Sciatic nerve (tissue), 2 donors: Measurements from ENCODE around the gene ATP5PO. TPM values are rescaled to one million over a fixed set of nuclear protein-coding genes. Genes with fewer than 3 reads are reported as not detected.
"Not testable (repeated sequence)": the region's sequence is repeated elsewhere in the genome, so short reads cannot be mapped to it uniquely, and the experiment has no call there.

ENCODE experiments used
- ATAC-seq: fragments of 200-7000 bp; cut with Tn5 transposase; one replicate; pipeline ENCODE4 v1.9.1; 2020; ENCODE audit warnings: mild to moderate bottlenecking, moderate library complexity
- DNase-seq: peaks from one replicate; pipeline ENCODE4 v3.0.0-alpha.2; 2020; ENCODE audit warnings: low spot score
- intact Hi-C: fragments of 100-400 bp; cut with DNase I; formaldehyde crosslinking; loops from one replicate; pipeline ENCODE4 v1.14.2; 2022
- total RNA-seq: library from RNA; stranded (reverse); fragmentation: NEBNext Ultra II Directional; extraction: Animal tissue kit (Norgen Biotek cat#: 25700); gene quantifications from one replicate; pipeline ENCODE4 v1.2.1, GENCODE V29; 2021
- donor health status: DM: no; HTN: no; CAD: no.
- donor health status: DM: no; HTN: no; CAD: no.

ATP5PO gene
- total RNA-seq, 1 donor from 2014 or later = 112 TPM

DNA sequence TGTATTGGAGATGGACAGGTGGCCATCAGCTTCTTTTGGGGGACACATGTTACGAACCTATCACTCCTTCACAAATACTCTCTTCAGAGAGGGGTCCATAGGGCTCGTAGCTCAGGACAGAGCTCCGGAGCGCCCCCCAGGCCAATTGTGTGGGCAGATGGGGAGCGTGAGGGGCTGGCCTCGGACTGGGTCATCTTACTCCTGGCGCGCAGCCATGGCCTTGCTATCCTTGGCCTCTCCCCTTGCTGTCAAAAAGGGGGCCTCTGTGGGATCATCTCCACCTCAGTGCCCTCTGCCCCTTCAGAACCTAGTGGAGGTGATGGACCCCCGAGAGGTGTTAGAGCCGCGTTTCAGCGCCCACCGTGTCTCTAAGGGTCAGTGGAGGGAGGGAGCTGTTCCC lies 35.0 kb downstream of the ATP5PO start:
- no peak for DNase-seq
- no peak for ATAC-seq

DNA sequence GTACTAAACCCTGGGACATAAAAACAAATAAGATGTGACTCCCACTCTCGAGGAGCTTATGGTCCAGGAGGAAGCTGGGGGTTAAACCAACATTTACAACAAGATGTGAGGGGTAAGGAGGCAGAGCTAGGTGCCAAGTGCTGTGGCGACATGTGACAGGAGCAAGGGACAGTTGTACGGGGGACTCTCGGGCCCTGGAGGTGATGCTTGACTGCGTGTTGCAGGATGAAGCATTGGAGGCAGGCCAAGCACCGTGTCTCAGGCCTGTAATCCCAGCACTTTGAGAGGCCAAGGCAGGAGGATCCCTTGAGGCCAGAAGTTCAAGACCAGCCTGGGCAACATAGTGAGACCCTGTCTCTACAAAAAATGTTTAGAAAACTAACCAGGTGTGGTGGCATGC lies 36.8 kb downstream of the ATP5PO start:
- no peak for DNase-seq

More for the DNA sequence above, 35.0 kb downstream of the ATP5PO start:
- intact Hi-C loops = no loop called here

DNA sequence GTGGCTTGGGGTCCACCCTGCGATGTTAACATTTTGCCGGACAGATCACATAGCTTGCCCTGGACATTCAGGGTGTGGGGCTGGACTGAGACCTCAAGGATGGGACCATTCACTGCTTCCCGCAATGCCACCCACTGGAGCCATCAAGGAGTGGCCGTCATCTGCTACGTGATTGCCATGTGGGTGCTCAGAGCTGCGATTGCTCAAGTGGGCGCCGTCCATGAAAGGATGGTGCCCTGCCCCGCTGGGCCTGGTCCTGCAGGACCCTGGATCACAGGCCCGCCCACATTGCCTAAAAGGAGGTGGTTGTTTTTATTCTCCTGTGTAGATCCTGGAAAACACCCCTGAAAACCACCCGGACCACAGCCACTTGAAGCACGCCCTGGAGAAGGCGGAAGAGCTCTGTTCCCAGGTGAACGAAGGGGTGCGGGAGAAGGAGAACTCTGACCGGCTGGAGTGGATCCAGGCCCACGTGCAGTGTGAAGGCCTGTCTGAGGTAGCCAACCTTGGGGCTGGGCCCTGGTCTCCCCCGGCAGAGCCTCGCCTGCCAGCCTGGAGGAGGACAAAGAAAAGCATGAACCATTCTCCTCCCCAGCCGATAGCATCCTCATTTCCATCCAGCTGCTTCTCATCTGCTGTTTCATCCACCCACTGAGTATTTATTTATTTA lies 40.4 kb downstream of the ATP5PO start:
- DNase-seq (no peak), ATAC-seq (no peak)
- intact Hi-C loops = no loop called here

More for the DNA sequence above, 36.8 kb downstream of the ATP5PO start:
- ATAC-seq = no peak
- intact Hi-C loops = no loop called here

DNA sequence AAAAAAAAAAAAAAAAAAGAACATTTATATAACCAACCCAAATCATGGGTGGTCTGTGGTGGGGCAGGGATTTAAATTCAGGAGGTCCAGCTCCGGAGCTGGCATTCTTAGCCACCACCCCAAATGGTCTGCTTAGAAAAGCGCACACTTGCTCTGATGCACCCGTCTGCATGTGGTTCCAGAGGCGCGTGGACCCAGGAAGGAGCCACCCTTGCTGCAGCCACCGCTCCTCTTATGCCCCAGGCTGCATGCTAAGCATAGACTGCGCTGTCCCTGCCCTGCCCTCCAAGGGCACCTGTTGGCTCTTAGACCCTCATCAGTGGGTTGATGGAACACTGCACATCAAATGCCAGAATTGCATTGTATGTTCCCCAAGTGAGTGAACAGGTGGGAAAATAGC lies 41.4 kb downstream of the ATP5PO start:
- DNase-seq (no peak), ATAC-seq (no peak)
- intact Hi-C loops = no loop called here

DNA sequence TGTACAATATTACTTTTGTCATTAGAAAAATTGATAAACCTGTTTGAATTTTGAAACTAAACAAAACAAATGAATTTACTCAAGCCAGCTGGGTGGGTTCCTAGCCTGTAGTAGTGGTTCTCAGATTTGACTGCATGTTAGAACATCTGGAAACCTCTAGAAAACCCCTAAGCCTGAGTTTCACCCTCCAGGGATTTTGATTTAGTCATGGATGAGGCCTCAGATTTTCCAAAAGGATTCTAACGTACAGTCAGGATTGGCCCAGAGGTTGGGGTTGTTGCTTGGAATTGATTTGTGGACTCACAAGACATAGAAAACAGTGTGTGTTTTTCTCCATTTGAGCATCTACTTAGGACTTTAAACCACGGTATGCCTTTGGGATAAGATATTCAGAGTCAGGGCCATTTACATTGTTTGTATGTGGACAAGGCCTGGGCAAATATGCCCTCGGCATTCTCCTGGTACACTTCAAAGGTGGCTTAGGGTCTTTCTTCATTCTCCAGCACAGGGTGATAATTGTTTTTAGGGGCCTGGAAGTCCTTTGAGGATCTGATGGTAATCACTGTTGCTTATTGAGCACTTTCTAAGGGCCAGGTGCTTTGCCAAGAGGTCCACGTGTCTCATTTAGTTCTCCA lies 42.6 kb downstream of the ATP5PO start:
- DNase-seq (no peak), ATAC-seq (no peak)
- intact Hi-C loops = no loop called here

DNA sequence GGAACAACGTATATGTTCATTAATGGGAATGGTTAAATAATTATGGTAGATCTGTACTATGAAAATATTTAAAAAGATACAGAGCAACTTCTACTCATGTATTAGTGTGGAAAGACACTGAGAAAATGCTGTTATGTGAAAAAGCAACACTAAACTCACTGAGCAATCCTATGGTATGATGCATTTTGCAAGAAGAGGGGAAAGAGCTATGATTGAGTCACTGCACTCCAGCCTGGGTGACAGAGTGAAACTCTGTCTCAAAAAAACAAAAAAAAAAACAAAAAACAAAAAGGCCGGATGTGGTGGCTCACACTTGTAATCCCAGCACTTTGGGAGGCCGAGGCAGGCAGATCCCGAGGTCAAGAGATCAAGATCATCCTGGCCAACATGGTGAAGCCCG lies 44.4 kb downstream of the ATP5PO start:
- intact Hi-C loops = no loop called here
- no peak for ATAC-seq
- DNase-seq = no peak

DNA sequence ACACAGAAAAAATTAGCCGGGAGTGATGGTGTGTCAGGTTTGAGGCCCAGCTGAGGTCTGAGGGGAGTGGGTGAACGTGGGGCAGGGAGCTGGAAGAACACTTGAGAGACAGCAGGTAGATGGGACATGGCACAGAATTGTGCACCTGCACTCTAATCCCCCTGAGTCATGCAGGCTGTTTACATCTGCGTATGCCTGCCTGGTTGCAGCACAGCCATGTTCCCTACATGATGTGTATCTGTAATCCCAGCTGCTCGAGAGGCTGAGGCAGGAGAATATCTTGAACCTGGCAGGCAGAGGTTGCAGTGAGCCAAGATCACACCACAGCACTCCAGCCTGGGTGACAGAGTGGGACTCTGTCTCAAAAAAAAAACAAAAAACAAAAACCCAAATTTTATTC lies 44.8 kb downstream of the ATP5PO start:
- intact Hi-C loops = no loop called here
- ATAC-seq = no peak
- DNase-seq = no peak

DNA sequence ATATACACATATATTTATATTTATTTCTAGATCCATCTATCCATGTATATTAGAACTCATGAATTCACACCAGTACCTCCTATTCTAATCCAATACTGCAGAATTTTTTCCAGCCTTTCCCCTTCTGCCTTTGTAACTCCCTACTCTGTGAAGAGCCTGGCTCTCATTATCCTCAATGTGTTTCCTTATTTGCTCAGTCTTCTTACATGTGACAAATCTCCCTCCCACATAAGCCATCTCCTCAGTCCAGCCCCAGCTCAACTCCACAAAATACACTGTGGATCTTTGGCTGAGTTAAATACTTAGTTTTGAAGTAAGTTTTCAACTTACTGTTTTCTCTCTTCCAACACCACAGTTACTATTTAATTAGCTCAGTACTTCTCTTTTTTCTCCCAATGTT lies 45.7 kb downstream of the ATP5PO start:
- ATAC-seq (no peak), DNase-seq (no peak)
- intact Hi-C loops = no loop called here

DNA sequence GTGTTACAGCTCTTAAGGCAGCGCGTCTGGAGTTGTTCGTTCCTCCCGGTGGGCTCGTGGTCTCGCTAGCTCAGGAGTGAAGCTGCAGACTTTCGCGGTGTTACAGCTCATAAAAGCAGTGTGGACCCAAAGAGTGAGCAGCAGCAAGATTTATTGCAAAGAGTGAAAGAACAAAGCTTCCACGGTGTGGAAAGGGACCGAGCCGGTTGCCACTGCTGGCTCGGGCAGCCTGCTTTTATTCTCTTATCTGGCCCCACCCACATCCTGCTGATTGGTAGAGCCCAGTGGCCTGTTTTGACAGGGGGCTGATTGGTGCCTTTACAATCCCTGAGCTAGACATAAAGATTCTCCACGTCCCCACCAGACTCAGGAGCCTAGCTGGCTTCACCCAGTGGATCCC lies 47.7 kb downstream of the ATP5PO start:
- DNase-seq, intact Hi-C loops, ATAC-seq: not testable (repeated sequence)

DNA sequence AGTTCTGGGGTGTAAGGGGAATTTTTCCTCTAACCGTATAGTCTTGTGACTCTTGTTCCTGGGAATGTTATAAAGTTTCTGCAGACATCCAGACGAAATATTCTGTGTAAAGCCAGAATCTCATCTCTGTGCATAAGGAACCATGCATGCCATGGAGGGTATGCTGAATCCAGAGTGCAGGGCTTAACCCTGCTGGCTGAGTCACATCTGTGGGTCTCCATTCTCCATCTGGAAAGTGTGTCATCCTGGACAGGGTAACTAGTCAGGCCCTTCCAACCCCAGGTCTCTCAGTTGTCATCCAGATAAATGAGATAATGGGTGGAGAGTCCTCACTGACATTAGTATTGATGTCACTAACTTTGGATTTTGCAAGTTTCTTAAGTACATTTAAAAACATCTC lies 48.8 kb downstream of the ATP5PO start:
- ATAC-seq = no peak
- intact Hi-C loops = no loop called here
- no peak for DNase-seq

DNA sequence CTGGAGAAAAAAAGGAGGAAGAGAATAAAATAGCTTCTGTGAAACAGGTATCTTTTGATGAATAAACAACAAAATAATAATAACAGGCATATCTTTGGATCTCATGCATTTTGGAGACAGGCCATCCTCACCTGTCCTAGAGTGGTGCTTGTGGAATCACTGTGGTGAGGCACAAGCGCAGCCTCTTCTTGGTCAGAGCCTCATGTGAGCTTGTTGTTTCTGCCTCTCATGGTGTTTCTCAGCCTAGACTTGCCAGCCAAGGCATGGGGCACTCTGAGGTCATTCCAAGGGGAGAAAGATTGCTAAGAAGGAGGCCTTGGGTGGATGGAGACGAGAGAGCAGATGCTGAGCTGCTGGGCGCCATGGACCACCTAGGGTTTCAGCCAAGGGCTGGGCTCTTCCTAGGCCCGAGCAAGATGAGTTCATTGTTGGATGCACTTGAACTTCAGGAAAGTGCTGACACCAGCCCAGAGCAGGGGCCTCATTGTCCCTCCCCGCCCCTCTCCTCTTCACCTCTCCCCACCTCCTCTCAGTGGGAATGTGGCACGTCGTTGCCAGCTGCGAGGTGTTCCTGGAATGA lies 49.5 kb downstream of the ATP5PO start:
- ATAC-seq = no peak
- no peak for DNase-seq
- intact Hi-C loops = no loop called here

DNA sequence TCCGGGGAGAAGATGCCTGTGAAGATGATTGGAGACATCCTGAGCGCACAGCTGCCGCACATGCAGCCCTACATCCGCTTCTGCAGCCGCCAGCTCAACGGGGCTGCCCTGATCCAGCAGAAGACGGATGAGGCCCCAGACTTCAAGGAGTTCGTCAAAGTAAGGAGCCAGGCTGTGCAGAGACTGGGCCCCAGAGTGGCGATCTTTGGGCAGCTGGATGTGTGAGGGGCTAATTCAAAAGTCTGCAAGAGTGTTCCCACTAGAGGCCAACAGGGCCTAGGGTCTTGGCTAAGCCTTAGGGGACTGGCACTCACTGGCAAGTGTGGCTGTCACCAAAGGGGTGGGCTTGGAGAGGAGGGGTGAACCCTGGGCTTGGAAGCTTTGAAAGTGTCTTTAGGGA lies 50.4 kb downstream of the ATP5PO start:
- intact Hi-C loops = no loop called here
- DNase-seq (no peak), ATAC-seq (no peak)

DNA sequence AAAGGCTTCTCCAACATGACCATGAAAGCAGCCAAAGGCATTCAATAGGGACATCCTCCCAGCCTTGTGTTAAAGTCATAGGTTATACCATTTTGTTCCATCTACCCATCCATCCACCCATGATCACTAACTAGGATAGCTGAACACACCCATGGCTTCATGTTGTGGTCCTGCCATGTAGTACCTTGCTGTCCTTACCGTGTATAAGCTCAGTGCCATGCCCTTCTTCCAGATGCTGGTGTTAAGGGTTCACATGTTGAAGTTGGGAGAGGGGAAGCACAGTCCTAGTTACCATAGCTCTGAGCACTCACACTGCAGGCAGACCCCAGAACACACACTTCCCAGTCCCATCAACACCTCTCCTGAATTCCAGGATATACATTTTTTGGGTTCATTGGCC lies 51.5 kb downstream of the ATP5PO start:
- DNase-seq (no peak), ATAC-seq (no peak)
- intact Hi-C loops = no loop called here

DNA sequence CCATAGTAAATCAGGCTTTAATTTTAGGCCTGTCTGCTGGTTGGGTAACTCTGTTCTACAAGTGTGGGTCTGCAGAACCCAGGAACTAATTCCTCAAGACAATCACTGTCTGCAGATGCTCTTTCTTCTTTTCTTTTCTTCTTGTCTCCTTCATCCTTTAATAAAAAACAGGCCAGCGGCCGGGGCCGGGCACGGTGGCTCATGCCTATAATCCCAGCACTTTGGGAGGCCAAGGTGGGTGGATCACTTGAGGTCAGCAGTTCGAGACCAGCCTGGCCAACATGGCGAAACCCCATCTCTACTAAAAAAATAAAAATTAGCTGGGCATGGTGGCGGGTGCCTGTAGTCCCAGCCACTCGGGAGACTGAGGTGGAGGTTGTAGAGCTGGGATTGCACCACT lies 52.4 kb downstream of the ATP5PO start:
- DNase-seq, intact Hi-C loops, ATAC-seq: not testable (repeated sequence)

DNA sequence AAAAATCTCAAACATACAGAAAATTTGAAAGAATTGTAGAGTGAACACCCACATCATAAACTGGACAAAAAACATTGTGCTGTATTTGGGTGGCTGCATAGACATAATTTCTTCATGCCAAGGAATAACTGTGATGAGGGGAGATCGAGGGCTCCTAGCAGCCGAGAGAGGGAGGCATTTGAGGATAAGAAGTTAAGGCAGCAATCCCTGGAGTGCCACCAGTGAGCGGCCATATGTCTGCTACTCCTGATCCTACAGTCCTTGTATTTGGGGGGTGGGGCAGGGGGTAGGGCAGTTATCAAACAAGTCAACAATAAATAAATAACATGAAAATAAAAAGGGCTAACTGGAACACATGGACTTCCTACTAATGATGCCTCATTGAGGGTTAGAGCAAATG lies 54.5 kb downstream of the ATP5PO start:
- intact Hi-C loops = no loop called here
- no peak for DNase-seq
- ATAC-seq = no peak

DNA sequence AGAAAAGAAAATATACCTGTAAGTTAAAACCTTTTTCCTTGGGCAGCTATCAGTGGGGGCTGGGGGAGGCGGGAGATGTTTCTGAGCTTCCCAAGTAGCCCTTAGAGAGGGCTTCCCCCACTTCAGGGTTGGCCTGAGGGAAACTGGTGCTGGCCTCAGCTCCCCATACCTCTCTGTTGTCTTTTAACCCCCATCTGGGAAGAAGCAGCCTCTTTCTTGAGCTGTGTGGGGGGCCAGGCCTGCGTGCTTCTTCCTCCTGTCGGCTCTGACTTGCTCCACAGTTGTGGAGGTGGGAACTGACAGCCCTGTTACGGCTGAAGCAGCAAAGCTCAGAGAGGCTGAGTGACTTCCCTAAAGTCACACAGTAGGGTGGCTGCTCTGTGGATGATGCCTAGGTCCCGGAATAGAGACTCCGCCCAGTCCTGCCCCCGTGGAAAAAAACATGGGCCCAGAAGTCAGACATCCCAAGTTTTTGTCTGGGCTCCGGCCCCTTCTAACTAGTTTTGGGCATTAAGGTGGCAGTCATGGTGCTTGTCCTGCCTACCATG lies 55.2 kb downstream of the ATP5PO start:
- no peak for ATAC-seq
- intact Hi-C loops = no loop called here
- no peak for DNase-seq

DNA sequence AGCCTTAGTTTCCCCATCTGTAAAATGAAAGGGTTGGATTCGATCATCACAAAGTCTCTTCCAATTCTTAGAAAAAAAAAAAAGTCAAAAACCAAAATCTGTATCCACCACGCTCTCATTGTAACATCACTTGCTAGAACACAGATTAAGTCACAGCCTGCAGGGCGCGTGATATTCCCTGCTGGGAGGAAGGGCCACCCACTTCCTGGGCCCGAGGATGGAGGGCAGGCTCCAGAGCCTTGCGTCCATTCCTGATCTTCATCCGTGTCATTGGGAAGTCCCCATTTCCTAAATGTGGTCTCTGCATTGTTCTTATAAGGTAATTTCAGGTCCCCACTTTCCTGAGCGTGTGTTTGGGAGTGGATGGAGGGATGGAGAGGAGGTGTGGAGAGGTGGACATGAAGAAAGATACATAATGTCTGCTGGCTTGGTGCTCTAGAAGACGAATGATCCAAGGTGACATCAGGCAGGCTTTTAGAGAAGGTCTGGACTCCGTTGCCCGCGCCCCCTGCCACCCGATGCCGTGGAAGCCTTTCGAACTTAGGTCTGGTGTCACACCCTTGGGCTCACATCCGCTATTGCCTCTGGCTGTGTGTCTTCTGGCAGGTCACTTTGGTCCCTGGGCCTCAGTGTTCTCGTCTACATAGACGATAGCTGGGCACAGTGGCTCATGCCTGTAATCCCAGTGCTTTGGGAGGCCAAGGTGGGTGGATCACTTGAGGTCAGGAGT lies 56.1 kb downstream of the ATP5PO start:
- DNase-seq (no peak), ATAC-seq (no peak)
- intact Hi-C loops = no loop called here

DNA sequence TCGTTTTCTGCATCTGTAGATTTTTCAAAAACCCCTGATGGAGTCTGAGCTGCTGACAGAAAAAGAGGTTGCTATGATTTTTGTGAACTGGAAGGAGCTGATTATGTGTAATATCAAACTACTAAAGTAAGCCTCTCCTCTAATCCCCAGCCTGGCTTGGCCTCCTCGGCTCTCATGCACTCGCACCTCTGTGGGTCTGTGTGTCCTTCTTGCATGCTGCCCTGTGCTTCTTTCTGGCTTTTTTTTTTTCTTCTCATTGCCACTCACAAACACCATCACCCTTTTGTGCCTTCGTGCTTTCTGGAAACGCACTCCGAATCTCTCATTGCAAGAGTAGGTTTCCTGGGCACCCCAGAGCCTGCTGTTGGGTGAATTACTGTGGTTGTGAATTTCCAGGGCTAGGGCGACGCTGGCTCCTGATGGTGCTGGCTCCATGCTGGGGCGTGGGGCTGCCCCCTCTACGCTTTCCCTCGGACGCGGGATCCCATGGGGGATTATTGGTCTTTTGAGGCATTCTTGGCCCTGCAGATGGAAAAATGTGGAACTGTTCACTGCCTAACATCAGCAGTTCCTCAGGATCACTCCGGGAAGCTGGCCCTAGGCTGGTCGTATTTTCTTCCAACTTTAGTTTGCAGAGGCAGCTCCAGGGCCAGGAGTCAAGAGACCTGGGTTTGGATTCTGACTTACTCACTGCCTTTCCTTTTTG lies 56.8 kb downstream of the ATP5PO start:
- peak; percentile 56 for ATAC-seq
- intact Hi-C loops = no loop called here
- no peak for DNase-seq
